GM19372 (cell line): ENCODE results near the gene KIAA1217.
"Not testable (repeated sequence)": the region's sequence is repeated elsewhere in the genome, so short reads cannot be mapped to it uniquely, and the experiment has no call there.

Source experiments
- ATAC-seq: cut with Tn5 transposase; IDR thresholded peaks from one replicate; pipeline ENCODE4 v1.9.1; 2021; ENCODE audit warnings: mild to moderate bottlenecking, low read depth, moderate library complexity; ENCODE audit not compliant: unreplicated experiment

Gene KIAA1217

GRCh38 chr10:24324651-24325050, 115.7 kb downstream of the KIAA1217 start:
- ATAC-seq, result no peak

- no peak for ATAC-seq
These were observed 122.5 kb downstream of the KIAA1217 start for GRCh38 chr10:24331457-24331856.

- no peak for ATAC-seq
These were observed 124.8 kb downstream of the KIAA1217 start for GRCh38 chr10:24333736-24334135.

GRCh38 chr10:24334279-24334939, 125.5 kb downstream of the KIAA1217 start:
- no peak for ATAC-seq

- ATAC-seq, result not testable (repeated sequence)
These were observed 128.8 kb downstream of the KIAA1217 start for GRCh38 chr10:24337723-24338122.

GRCh38 chr10:24339387-24339786, 130.4 kb downstream of the KIAA1217 start:
- ATAC-seq, result no peak

- ATAC-seq, result no peak
These were observed 131.5 kb downstream of the KIAA1217 start for GRCh38 chr10:24340446-24340845.

GRCh38 chr10:24340883-24341282, 131.9 kb downstream of the KIAA1217 start:
- ATAC-seq, result no peak

- no peak for ATAC-seq
These were observed 132.4 kb downstream of the KIAA1217 start for GRCh38 chr10:24341371-24341770.

GRCh38 chr10:24341897-24342296, 133.0 kb downstream of the KIAA1217 start:
- no peak for ATAC-seq

GRCh38 chr10:24343686-24344085, 134.7 kb downstream of the KIAA1217 start:
- no peak for ATAC-seq

- ATAC-seq, result no peak
These were observed 135.3 kb downstream of the KIAA1217 start for GRCh38 chr10:24344279-24344678.

- no peak for ATAC-seq
These were observed 135.9 kb downstream of the KIAA1217 start for GRCh38 chr10:24344695-24345463.

- ATAC-seq, result no peak
These were observed 138.1 kb downstream of the KIAA1217 start for GRCh38 chr10:24346877-24347519.

- ATAC-seq, result no peak
These were observed 140.6 kb downstream of the KIAA1217 start for GRCh38 chr10:24349379-24350001.

GRCh38 chr10:24350070-24350921, 141.4 kb downstream of the KIAA1217 start:
- no peak for ATAC-seq

- ATAC-seq, result not testable (repeated sequence)
These were observed 141.9 kb downstream of the KIAA1217 start for GRCh38 chr10:24350922-24351225.

- no peak for ATAC-seq
These were observed 143.0 kb downstream of the KIAA1217 start for GRCh38 chr10:24351961-24352360.

GRCh38 chr10:24352399-24352798, 143.5 kb downstream of the KIAA1217 start:
- ATAC-seq, result no peak

- no peak for ATAC-seq
These were observed 144.4 kb downstream of the KIAA1217 start for GRCh38 chr10:24353319-24353718.
